Retinal pigment epithelial cell (primary cell): Measurements from ENCODE around the gene ALDOB.

Source experiments
- DNase-seq: peaks from one replicate; pipeline ENCODE4 v3.0.0-alpha.2; 2010; ENCODE audit warnings: low read depth
- H3K4me3 ChIP-seq: 2 replicates; pipeline ENCODE4 v1.5.1; 2011; ENCODE audit warnings: mild to moderate bottlenecking, low read length, control low read depth, moderate library complexity
- CTCF ChIP-seq: conservative IDR thresholded peaks from 2 replicates; pipeline ENCODE4 v1.5.1; 2011; ENCODE audit warnings: low read depth, low read length, control low read depth, inconsistent platforms

The ALDOB gene

GRCh38 chr9:101429736-101430135 is 5.8 kb downstream of the ALDOB start:
- DNase-seq, result no peak
- TF ChIP-seq CTCF, result no peak
- no peak overlapping the region for H3K4me3 ChIP-seq

GRCh38 chr9:101428909-101429308 is 6.7 kb downstream of the ALDOB start:
- no peak for TF ChIP-seq CTCF
- no peak overlapping the region for H3K4me3 ChIP-seq
- DNase-seq, result no peak

GRCh38 chr9:101427957-101428655 is 7.5 kb downstream of the ALDOB start:
- DNase-seq, result no peak
- H3K4me3 ChIP-seq, result no peak overlapping the region
- TF ChIP-seq CTCF, result no peak

GRCh38 chr9:101427358-101427757 is 8.2 kb downstream of the ALDOB start:
- H3K4me3 ChIP-seq, result no peak overlapping the region
- no peak for DNase-seq
- TF ChIP-seq CTCF, result no peak

- no peak for TF ChIP-seq CTCF
- H3K4me3 ChIP-seq, result no peak overlapping the region
- no peak for DNase-seq
Measured at GRCh38 chr9:101421653-101422065, 13.9 kb downstream of the ALDOB start.

GRCh38 chr9:101419863-101420262 is 15.7 kb downstream of the ALDOB start:
- H3K4me3 ChIP-seq, result no peak overlapping the region

More at GRCh38 chr9:101419863-101420262, 15.7 kb downstream of the ALDOB start:
- TF ChIP-seq CTCF, result no peak
- DNase-seq, result no peak
